NCI-H1048 (cell line): Measurements from ENCODE around the gene ZNF69.
"Not testable (repeated sequence)": the region's sequence is repeated elsewhere in the genome, so short reads cannot be mapped to it uniquely, and the experiment has no call there.

ENCODE experiments used
- DNase-seq: peaks from one replicate; lab custom pipeline; 2025; lab: John Stamatoyannopoulos, UW

Gene ZNF69

DNA sequence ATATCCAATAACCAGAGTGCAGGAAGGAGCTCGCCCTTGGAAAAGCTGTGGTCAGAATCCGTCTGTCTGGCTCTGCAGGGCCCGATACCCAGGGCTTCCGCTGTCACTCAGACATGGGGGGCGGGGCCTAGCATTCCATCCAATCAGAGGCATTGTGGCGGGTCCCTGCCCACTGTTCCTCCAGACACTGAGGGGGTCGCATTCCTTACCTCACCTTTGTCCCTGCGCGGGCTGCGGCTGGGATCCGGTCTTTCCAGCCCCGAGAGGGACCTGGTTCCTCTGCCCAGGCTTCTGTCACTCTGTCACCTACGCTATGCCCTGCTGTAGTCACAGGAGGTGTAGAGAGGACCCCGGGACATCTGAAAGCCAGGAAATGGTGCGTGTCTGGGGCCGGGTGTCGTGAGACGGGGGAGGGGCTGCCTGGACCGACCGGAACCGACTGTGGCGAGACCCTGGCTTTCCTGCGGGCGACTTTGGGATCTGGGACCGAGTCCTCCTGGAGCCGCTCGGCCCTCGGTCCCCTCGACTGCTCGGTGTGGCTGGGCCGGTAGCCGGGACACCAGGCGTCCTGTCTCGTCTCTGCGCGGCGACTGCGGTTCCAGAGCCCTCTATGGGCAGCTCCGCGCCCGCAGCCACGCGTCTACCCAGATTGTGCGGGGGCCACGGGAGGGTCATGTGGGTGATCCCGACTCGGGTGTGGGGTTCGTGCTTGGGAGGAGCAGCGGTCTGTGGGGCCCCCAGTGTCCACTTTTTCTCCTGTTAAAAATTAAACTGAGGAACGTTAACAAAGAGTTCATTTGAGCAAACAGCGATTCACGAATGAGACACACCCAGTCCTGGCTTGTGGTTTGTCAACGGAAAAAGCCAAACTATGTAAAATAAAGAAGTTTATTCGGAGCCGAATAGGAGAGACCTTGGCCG is at the start of gene ZNF69:
TSS of gene ZNF69 (plus strand) at position 172 of the 921 bp plus-strand sequence. CDS start at position 314, 142 bp downstream.
- peak; percentile 52 for DNase-seq

DNA sequence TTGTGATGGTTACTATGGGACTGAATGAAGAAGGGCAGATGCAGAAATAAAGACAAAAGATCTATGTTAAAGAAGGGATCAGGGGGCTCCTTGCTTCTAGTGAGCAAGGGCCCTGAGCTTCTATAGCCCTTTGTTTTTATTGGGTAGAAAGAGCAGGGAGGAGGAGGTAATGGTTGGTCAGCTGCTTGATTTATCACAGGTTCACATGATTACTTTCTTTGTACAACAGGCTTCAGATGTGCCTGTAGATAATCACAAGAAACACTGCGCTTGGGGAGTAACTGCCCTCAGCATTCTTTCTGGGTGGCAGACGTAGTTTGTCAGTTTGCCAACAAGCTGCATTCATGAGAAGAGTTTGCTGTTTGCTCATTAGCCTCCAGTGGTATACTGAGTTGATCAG is 43.9 kb upstream of the ZNF69 start:
- no peak for DNase-seq

DNA sequence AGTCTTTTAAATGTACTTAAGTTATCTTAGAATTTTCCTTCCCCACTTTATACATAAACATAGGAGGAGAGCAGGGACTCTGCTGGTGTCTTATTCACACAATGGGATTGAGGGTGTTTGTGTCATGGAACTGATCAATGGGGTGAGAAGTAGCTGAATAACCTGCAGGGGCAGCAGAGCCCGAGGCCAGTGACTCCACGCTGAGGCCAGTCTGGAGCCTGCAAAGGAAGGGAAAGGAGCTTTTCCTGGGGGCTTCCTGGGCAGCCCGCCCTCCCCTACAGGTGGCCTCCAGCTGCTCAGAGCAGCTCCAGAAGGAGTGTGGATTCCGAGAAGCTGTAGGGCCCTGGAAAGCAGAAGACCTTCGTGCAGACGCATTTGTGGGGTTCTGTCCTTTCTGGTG is 40.0 kb upstream of the ZNF69 start:
- not testable (repeated sequence) for DNase-seq

DNA sequence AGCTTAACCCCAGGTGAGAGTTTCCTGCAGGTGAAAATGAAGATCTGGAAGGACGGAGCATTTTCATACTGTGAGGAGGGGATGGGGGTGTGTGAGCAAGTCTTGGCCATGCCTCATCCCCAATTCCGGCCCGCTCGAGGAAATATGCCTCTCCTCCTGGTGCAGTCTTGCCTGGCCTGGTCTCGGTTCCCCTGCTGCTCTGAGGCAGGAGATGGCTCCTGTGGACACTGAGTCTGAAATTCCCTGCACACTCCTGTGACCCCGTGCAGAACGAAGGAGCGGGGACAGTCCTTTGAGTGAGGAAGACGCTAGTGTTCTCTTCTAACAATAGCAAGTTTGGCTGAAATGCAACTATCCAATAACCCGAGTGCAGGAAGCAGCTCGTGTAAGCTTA is 39.4 kb upstream of the ZNF69 start:
- DNase-seq, result no peak

DNA sequence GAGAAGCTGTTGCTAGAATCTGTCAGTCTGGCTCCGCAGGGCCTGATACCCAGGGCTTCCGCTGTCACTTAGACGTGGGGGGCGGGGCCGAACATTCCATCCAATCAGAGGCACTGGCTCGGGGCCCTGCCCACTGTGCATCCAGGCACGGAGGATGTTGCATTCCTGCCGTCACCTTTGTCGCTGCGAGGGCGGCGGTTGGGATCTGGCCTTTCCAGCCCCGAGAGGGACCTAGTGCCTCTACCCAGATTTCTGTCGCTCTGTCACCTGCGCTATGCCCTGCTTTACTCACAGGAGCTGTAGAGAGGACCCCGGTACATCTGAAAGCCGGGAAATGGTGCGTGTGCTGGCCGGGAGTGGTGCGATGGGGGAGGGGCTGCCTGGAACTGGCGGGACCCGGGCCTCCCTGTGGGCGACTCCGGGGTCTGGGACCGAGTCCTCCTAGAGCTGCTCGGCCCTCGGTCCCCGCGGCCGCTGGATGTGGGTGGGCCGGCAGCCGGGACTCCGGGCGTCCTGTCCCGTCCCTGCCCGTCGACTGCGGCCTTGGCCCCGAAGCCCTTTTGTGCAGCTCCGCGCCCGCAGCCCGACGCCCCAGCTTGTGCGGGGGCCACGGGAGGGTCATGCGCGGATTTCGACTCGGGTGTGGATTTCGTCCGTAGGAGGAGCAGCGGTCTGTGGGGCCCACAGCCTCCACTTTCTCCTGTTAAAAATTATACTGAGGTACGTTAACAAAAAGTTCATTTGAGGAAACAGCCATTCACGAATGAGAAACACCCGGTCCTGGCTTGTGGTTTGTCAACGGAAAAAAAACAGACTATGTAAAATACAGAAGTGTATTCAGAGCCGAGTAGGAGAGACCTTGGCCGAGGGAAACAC is 38.8 kb upstream of the ZNF69 start, which contains the start of gene ZNF439:
TSS of gene ZNF439 (plus strand) at position 133 of the 876 bp plus-strand sequence. CDS start at position 275, 142 bp downstream.
- DNase-seq, result peak; percentile 83

DNA sequence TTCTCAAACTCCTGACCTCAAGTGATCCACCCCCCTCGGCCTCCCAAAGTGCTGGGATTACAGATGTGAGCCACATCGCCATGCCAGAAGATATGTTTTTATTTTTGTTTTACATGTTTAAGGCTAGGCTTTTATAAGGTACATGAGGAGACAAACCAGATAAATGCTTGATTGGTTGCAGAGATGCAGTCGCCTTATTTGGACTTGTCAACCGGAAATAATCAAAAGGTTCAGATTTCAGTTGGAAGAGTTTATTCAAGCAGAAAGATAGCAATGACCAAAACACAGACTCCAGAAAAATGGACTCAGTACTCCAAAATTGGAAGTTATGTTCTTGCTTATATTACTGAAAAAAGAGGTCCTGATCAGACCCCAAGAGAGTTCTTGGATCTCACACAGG is 37.3 kb upstream of the ZNF69 start:
- not testable (repeated sequence) for DNase-seq

DNA sequence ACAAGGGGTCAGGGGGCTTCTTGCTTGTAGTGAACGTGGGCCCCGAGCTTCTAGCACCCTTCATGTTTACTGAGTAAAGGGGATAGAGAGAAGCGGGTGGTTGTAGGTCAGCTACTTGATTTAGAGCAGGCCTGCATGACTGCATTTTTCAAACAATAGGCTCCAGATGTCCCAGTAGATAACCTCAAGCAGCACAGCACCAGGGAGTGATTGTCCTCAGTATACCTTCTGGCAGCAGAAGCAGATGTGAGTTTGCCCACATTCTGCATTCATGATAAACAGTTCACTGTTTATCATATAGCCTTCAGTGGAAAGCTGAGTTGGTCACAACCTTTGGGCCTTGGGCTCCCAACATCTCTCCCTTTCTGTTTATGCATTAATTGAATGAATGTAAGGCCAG is 34.2 kb upstream of the ZNF69 start:
- DNase-seq, result no peak

DNA sequence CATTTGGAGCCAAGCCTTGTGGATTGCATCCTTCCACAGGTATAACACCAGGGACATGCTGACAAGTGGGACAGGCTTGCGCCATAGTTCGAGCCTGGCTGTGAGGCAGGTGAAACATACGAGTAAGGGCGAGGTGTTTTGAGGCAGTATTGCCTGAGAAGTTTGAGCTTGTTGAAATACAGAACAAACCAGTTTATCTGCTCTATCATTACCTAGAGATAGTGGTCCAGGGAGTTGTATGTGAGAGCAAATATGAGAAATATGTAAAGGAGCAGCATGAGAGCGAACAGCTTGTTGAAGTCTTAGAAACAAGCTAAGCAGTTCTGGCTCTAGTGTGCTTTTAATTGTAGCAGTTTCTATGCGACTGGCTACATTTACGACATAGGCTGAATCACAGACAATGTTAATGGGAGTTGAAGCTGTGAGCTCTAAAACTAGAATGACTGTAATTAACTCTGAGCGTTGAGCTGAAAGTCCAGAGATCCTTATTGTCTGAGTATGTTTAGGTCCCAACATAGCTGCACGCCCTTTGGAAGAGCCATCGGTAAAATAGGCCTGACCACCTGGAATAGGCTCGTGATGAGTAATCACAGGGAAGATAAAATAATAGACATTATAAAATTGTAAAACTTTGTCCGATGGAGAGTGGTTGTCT is 30.9 kb upstream of the ZNF69 start:
- no peak for DNase-seq

DNA sequence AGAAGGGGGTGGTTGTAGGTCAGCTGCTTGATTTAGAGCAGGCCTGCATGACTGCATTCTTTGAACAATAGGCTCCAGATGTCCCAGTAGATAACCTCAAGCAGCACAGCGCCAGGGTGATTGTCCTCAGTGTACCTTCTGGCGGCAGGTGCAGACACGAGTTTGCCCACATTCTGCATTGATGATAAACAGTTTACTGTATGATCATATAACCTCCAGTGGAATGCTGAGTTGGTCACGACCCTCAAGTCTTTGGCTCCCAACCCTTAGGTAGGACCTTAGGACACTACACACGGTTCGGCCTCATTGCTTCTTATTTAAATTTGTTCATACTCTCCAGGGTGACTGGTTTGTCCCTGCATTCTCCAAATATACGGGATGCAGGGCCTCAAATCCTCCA is 26.9 kb upstream of the ZNF69 start:
- no peak for DNase-seq

DNA sequence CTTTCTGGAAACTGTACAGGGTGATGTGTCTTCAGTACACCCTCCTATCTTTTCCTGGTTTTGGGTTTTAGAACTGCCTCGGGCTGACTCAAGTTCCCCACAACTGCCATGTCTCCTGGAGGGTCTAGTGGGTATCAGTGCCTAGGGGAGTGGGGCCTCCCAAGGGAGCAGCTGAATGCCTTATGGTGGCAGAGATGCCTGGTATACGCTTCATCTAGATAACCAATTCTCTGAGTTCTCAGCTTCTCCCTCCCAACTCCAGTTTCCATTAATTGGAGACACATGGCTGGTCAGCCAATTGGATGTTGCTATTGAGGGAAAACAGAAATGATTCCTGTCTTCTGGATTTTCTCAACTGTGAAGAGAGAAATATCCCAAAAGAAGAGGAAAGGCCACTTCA is 26.3 kb upstream of the ZNF69 start:
- no peak for DNase-seq

DNA sequence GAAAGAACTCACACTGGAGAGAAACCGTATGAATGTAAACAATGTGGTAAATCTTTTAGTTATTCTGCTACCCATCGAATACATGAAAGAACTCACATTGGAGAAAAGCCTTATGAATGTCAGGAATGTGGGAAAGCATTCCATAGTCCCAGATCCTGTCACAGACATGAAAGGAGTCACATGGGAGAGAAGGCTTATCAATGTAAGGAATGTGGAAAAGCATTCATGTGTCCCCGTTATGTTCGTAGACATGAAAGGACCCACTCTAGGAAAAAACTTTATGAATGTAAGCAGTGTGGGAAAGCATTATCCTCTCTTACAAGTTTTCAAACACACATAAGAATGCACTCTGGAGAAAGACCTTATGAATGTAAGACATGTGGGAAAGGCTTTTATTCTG is 19.8 kb upstream of the ZNF69 start:
- DNase-seq, result not testable (repeated sequence)

DNA sequence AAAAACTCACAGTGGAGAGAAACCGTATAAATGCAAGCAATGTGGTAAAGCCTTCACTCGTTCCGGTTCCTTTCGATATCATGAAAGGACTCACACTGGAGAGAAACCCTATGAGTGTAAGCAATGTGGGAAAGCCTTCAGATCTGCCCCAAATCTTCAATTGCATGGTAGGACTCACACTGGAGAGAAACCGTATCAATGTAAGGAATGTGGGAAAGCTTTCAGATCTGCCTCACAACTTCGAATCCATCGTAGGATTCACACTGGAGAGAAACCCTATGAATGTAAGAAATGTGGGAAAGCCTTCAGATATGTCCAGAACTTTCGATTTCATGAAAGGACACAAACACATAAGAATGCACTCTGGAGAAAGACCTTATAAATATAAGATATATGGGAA is 19.4 kb upstream of the ZNF69 start:
- DNase-seq, result no peak

DNA sequence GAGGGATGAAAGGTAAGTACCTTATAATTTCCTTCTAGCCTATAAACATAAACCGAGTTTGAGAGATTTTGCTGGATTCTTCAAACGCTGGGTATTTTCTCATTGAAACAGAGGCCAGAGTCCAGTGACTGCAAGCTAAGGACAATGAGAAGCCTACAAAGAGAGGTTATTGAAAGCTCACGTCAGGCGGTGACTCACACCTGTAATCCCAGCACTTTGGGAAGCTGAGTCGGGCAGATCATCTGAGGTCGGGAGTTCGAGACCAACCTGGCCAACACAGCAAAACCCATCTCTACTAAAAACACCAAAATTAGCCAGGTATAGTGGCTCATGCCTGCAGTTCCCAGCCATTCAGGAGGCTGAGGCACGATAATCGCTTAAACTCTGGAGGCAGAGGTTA is 15.0 kb upstream of the ZNF69 start:
- no peak for DNase-seq

DNA sequence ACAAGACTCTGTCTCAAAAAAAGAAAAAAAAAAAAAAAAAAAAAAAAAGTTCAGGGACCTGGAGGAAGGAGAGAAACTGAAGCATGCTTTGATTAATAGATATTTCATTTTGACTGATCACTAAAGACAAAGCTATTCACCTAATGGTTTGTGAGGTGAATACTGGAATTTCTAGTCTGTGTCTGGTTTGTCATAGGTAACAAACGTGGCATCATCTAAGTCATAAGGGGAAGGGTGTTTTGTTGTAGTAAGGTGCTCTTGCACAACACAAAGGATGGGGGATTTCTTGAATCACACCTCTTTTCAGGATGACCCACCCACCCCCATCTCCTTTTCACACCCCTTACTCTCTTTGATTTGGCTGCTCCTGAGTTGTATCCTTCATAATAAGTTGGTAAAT is 13.8 kb upstream of the ZNF69 start:
- DNase-seq, result no peak

DNA sequence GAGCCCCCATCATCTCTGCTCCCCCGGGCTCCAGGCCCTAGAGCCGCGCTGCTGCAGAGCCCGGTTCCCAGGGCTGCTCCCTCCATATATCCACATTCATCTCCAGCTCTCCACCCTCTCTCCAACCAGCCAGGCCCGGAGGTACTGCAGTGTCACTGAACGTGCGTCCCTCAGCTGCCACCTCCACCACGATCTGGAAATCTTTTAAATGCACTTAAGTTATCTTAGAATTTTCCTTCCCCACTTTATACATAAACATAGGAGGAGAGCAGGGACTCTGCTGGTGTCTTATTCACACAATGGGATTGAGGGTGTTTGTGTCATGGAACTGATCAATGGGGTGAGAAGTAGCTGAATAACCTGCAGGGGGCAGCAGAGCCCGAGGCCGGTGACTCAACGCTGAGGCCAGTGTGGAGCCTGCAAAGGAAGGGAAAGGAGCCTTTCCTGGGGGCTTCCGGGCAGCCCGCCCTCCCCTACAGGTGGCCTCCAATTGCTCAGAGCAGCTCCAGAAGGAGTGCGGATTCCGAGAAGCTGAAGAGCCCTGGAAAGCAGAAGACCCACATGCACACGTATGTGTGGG is 7.8 kb upstream of the ZNF69 start:
- DNase-seq, result not testable (repeated sequence)

DNA sequence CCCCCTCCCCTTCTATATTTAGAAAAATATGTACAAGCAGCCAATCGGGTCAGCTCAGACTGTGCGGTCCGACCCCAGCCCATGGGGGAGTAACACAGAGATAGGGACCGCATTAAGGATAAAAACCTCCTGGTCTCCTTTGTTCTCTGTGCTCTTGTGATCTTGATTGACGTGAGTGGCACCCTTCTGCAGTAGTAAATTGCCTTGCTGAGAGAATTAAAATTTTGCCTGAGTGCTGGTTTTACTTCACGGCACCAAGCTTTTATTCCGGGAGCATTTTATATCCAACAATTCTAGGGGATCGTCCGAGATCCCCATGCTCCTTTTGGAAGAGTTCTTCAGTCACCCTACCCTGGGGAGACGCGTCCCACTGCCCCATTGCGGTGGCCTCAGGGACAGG is 7.0 kb upstream of the ZNF69 start:
- no peak for DNase-seq

DNA sequence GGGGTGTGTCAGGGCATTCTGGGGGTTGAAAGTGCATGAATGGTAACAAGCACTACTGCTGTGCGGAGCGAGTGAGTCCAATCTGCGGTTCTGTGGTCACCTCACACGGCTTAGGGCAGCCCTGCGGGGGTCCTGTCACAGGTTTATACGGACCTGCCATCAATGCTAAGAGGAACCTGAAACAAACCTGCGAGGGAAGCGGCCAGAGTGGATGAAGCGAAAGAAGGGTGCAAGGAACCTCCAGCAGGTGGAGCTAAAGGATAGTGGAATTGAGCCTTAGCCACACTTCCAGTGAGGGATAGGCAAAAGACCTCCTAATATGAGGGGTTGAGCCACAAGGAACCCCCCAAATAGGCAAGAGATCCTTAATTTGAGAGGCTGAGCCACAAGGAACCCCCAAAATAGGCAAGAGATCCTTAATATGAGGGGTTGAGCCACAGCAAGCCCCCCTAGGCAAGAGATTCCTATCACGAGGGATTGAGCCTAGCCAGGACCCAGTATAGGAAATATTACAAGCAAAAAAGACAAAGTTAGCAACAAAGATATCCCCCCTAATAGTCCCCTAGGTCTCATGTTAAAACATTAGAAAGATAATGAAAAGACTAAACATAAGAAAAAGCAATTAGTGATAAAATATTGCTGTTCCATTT is 6.3 kb upstream of the ZNF69 start:
- no peak for DNase-seq

DNA sequence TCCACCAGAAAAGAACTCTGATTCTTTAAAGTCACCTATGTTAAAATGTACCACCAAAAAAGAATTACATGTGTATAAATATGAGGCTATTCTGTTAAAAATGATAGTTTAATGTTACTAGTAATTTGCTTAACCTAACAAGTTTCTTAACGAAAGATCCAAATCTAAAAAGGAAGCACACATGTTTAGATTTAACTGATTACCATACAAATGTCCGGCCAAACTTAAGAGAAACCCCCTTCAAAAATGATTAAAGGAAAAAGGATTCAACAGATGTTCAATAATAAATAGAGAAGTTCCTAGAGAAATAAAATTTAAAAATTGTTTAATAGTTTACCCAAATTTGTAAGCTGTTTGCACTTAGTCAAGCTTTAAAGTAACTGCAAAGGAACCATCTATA is 5.0 kb upstream of the ZNF69 start:
- no peak for DNase-seq

DNA sequence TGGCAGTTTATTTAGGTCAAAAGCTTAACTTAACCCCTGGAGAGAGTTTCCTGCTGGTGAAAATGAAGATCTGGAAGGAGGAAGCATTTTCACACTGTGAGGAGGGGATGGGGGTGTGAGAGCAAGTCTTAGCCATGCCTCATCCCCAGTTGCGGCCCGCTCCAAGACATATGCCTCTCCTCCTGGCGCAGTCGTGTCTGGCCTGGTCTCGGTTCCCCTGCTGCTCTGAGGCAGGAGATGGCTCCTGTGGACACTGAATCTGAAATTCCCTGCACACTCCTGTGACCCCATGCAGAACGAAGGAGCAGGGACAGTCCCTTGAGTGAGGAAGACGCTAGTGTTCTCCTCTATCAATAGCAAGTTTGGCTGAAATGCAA is 360 bp upstream of the ZNF69 start:
- no peak for DNase-seq

DNA sequence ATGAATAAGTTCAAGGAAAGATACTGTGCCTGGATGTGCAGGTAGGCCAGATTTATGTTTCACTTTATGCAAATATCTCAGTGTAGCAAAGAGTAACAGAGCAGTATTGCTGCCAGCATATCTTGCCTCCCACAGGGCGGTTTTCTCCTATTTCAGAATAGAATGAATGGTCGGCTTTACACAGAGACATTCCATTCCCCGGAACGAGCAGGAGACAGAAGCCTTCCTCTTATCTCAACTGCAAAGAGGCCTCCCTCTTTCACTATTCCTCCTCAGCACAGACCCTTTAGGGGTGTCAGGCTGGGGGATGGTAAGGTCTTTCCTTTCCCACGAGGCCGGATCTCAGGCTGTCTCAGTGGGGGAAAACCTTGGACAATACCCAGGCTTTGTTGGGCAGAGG is 2.3 kb downstream of the ZNF69 start:
- DNase-seq, result not testable (repeated sequence)

DNA sequence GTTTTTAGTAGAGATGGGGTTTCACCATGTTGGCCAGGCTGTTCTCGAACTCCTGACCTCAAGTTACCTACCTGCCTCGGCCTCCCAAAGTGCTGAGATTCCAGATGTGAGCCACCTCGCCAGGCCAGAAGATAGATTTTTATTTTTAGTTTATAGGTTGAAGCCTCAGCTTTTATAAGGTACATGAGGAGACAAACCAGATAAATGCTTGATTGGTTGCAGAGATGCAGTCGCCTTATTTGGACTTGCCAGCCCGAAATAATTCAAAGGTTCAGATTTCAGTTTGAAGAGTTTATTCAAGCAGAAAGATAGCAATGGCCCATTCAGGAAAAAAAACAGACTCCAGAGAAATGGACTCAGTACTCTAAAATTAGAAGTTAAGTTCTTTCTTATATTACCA is 3.1 kb downstream of the ZNF69 start:
- no peak for DNase-seq
